Measurements from ENCODE around the gene MAEL.

The MAEL gene

DNA sequence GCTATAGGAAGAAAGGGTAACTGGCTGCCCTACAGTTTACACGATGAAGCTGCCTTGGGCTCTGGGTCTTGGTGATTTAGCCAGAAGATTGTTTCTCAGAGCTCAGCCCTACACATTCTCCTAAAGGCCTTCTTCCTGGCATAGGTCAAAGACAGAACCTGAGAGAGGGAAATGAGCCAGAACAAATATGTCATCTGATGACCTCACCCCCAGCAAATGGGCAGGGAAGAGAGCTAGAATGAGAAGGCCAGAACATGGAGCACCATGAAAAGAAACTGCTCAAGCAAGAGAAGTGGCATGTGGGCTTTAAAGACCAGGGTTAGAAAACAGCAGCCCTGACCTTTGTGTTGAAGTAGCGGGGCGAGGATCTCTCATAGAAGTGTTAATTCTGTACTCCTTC, 8.3 kb upstream of the MAEL start:
- Histone ChIP-seq H3K27me3 (replicated peaks; ENCODE audit: control insufficient read depth, insufficient read depth, low read length) (peaks cover 36% of the 10 kb centered on the region), H3K9ac (ENCODE audit: low read length) (no peak overlapping the region), H3K4me1 (ENCODE audit: control insufficient read depth, insufficient read depth, low read length) (no peaks in the 10 kb centered on the region), H3K36me3 (ENCODE audit: control insufficient read depth, insufficient read depth, low read length, severe bottlenecking) (no peaks in the 10 kb centered on the region), H3K4me3 (ENCODE audit: low read length) (no peak overlapping the region), H3K9me3 (ENCODE audit: control insufficient read depth, low read length) (no peaks in the 10 kb centered on the region)
- no peak for DNase-seq (ENCODE audit: low read depth)

DNA sequence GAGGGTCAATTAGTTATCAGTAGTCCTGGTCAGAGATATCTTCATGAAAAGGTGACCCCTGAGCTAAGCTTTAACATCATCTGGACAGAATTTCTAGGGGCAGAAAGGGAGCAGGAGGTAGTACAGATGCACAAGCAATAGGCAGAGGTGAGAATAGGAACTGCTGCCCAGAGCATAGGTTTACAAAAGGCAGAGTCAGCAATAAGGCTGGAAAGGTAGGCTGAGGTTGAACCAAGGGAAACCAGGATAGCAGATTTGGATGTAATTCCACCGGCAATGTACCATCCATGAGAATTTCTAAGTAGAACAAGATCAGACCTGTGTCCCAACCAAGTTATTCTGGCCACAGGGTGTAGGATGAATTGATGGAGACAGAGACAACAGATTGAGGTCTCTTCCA, 7.5 kb upstream of the MAEL start:
- H3K4me3 ChIP-seq (ENCODE audit: low read length) = no peak overlapping the region
- peaks cover 30% of the 10 kb centered on the region for H3K27me3 ChIP-seq (replicated peaks; ENCODE audit: control insufficient read depth, insufficient read depth, low read length)
- H3K9me3 ChIP-seq (ENCODE audit: control insufficient read depth, low read length) = no peaks in the 10 kb centered on the region
- H3K9ac ChIP-seq (ENCODE audit: low read length) = no peak overlapping the region
- H3K36me3 ChIP-seq (ENCODE audit: control insufficient read depth, insufficient read depth, low read length, severe bottlenecking) = no peaks in the 10 kb centered on the region
- H3K4me1 ChIP-seq (ENCODE audit: control insufficient read depth, insufficient read depth, low read length) = no peaks in the 10 kb centered on the region
- no peak for DNase-seq (ENCODE audit: low read depth)

DNA sequence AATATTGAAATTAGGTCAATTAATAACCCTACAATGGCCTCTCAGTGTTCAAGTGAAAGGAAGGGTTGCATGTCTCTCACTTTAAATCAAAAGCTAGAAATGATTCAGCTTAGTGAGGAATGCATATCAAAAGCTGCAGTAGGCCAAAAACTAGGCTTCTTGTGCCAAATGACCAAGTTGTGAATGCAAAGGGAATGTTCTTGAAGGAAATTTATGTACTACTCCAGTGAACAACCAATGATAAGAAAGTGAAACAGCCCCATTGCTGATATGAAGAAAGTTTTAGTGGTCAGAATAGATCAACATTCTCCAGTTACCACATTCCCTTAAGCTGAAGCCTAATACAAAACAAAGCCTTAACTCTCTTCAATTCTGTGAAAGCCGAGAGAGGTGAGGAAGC, 10.0 kb downstream of the MAEL start:
- Histone ChIP-seq H3K27me3 (replicated peaks; ENCODE audit: control insufficient read depth, insufficient read depth, low read length) (no peaks in the 10 kb centered on the region), H3K4me1 (ENCODE audit: control insufficient read depth, insufficient read depth, low read length) (peaks cover 12% of the 10 kb centered on the region), H3K9ac (ENCODE audit: low read length) (no peak overlapping the region), H3K4me3 (ENCODE audit: low read length) (no peak overlapping the region), H3K36me3 (ENCODE audit: control insufficient read depth, insufficient read depth, low read length, severe bottlenecking) (no peaks in the 10 kb centered on the region), H3K9me3 (ENCODE audit: control insufficient read depth, low read length) (peaks cover 18% of the 10 kb centered on the region)
- DNase-seq (ENCODE audit: low read depth) = no peak

DNA sequence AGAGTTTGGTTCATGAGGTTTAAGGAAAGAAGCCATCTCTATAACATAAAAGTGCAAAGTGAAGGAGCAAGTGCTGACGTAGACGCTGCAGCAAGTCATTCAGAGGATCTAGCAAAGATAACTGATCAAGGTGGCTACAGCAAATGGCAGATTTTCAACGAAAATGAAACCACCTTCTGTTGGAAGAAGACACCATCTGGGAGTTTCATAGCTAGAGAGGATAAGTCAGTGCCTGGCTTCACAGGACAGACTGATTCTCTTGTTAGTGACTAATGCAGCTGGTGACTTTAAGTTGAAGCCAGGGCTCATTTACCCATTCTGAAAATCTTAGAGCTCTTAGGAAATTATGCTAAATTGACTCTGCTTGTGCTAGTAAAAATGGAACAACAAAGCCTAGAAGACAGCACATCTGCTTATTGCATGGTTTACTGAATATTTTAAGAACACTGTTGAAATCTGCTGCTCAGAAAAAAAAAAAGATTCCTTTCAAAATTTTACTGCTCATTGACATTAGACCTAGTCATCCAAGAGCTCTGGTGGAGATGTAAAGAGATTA, 10.5 kb downstream of the MAEL start:
- Histone ChIP-seq H3K4me1 (ENCODE audit: control insufficient read depth, insufficient read depth, low read length) (peaks cover 12% of the 10 kb centered on the region), H3K9me3 (ENCODE audit: control insufficient read depth, low read length) (peaks cover 18% of the 10 kb centered on the region), H3K36me3 (ENCODE audit: control insufficient read depth, insufficient read depth, low read length, severe bottlenecking) (no peaks in the 10 kb centered on the region), H3K27me3 (replicated peaks; ENCODE audit: control insufficient read depth, insufficient read depth, low read length) (no peaks in the 10 kb centered on the region), H3K9ac (ENCODE audit: low read length) (no peak overlapping the region), H3K4me3 (ENCODE audit: low read length) (no peak overlapping the region)
- DNase-seq (ENCODE audit: low read depth) = no peak

DNA sequence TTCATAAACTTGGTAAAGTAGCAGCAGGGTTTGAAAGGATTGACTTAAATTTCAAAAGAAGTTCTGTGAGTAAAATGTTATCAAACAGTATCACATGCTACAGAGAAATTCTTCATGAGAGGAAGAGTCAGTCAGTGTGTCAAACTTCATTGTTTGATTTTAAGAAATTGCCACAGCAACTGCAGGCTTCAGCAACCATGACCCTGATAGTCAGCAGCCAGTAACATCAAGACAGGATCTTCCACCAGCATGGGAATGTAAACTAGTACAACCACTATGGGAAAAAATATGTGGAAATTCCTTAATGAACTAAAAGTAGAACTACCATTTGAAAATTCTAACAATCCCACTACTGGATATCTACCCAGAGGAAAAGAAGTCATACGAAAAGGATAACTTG, 11.5 kb downstream of the MAEL start:
- Histone ChIP-seq H3K36me3 (ENCODE audit: control insufficient read depth, insufficient read depth, low read length, severe bottlenecking) (no peaks in the 10 kb centered on the region), H3K27me3 (replicated peaks; ENCODE audit: control insufficient read depth, insufficient read depth, low read length) (no peaks in the 10 kb centered on the region), H3K4me1 (ENCODE audit: control insufficient read depth, insufficient read depth, low read length) (peaks cover 12% of the 10 kb centered on the region), H3K4me3 (ENCODE audit: low read length) (no peak overlapping the region), H3K9ac (ENCODE audit: low read length) (no peak overlapping the region), H3K9me3 (ENCODE audit: control insufficient read depth, low read length) (peaks cover 18% of the 10 kb centered on the region)
- DNase-seq (ENCODE audit: low read depth) = no peak

GRCh38 chr1:167002354-167002753, 13.3 kb downstream of the MAEL start:
- Histone ChIP-seq H3K36me3 (ENCODE audit: control insufficient read depth, insufficient read depth, low read length, severe bottlenecking) (no peaks in the 10 kb centered on the region), H3K4me1 (ENCODE audit: control insufficient read depth, insufficient read depth, low read length) (peaks cover 12% of the 10 kb centered on the region)

GRCh38 chr1:167003711-167004110, 14.6 kb downstream of the MAEL start:
- Histone ChIP-seq H3K9ac (ENCODE audit: low read length) (no peak overlapping the region), H3K27me3 (replicated peaks; ENCODE audit: control insufficient read depth, insufficient read depth, low read length) (no peaks in the 10 kb centered on the region), H3K4me1 (ENCODE audit: control insufficient read depth, insufficient read depth, low read length) (peaks cover 10% of the 10 kb centered on the region)

More at GRCh38 chr1:167002354-167002753, 13.3 kb downstream of the MAEL start:
- H3K27me3 ChIP-seq (replicated peaks; ENCODE audit: control insufficient read depth, insufficient read depth, low read length) = no peaks in the 10 kb centered on the region
- DNase-seq (ENCODE audit: low read depth) = no peak
- no peak overlapping the region for H3K9ac ChIP-seq (ENCODE audit: low read length)
- H3K4me3 ChIP-seq (ENCODE audit: low read length) = no peak overlapping the region
- peaks cover 18% of the 10 kb centered on the region for H3K9me3 ChIP-seq (ENCODE audit: control insufficient read depth, low read length)

GRCh38 chr1:167011560-167012191, 22.6 kb downstream of the MAEL start:
- Histone ChIP-seq H3K4me3 (ENCODE audit: low read length) (no peak overlapping the region), H3K9me3 (ENCODE audit: control insufficient read depth, low read length) (no peaks in the 10 kb centered on the region), H3K4me1 (ENCODE audit: control insufficient read depth, insufficient read depth, low read length) (peaks cover 5% of the 10 kb centered on the region), H3K9ac (ENCODE audit: low read length) (no peak overlapping the region), H3K36me3 (ENCODE audit: control insufficient read depth, insufficient read depth, low read length, severe bottlenecking) (no peaks in the 10 kb centered on the region), H3K27me3 (replicated peaks; ENCODE audit: control insufficient read depth, insufficient read depth, low read length) (peaks cover 9% of the 10 kb centered on the region)
- no peak for DNase-seq (ENCODE audit: low read depth)

More at GRCh38 chr1:167003711-167004110, 14.6 kb downstream of the MAEL start:
- Histone ChIP-seq H3K9me3 (ENCODE audit: control insufficient read depth, low read length) (peaks cover 18% of the 10 kb centered on the region), H3K4me3 (ENCODE audit: low read length) (no peak overlapping the region), H3K36me3 (ENCODE audit: control insufficient read depth, insufficient read depth, low read length, severe bottlenecking) (no peaks in the 10 kb centered on the region)
- DNase-seq (ENCODE audit: low read depth) = no peak

- no peak for DNase-seq (ENCODE audit: low read depth)
- no peaks in the 10 kb centered on the region for H3K36me3 ChIP-seq (ENCODE audit: control insufficient read depth, insufficient read depth, low read length, severe bottlenecking)
- peaks cover 5% of the 10 kb centered on the region for H3K4me1 ChIP-seq (ENCODE audit: control insufficient read depth, insufficient read depth, low read length)
- no peak overlapping the region for H3K4me3 ChIP-seq (ENCODE audit: low read length)
- H3K9ac ChIP-seq (ENCODE audit: low read length) = no peak overlapping the region
- H3K27me3 ChIP-seq (replicated peaks; ENCODE audit: control insufficient read depth, insufficient read depth, low read length) = peaks cover 9% of the 10 kb centered on the region
- no peaks in the 10 kb centered on the region for H3K9me3 ChIP-seq (ENCODE audit: control insufficient read depth, low read length)
Measured at GRCh38 chr1:167012570-167012969, 23.5 kb downstream of the MAEL start.

GRCh38 chr1:167013108-167013929, 24.2 kb downstream of the MAEL start:
- Histone ChIP-seq H3K9ac (ENCODE audit: low read length) (no peak overlapping the region), H3K9me3 (ENCODE audit: control insufficient read depth, low read length) (no peaks in the 10 kb centered on the region), H3K36me3 (ENCODE audit: control insufficient read depth, insufficient read depth, low read length, severe bottlenecking) (no peaks in the 10 kb centered on the region), H3K4me1 (ENCODE audit: control insufficient read depth, insufficient read depth, low read length) (peaks cover 5% of the 10 kb centered on the region), H3K4me3 (ENCODE audit: low read length) (no peak overlapping the region), H3K27me3 (replicated peaks; ENCODE audit: control insufficient read depth, insufficient read depth, low read length) (peaks cover 9% of the 10 kb centered on the region)
- no peak for DNase-seq (ENCODE audit: low read depth)

DNA sequence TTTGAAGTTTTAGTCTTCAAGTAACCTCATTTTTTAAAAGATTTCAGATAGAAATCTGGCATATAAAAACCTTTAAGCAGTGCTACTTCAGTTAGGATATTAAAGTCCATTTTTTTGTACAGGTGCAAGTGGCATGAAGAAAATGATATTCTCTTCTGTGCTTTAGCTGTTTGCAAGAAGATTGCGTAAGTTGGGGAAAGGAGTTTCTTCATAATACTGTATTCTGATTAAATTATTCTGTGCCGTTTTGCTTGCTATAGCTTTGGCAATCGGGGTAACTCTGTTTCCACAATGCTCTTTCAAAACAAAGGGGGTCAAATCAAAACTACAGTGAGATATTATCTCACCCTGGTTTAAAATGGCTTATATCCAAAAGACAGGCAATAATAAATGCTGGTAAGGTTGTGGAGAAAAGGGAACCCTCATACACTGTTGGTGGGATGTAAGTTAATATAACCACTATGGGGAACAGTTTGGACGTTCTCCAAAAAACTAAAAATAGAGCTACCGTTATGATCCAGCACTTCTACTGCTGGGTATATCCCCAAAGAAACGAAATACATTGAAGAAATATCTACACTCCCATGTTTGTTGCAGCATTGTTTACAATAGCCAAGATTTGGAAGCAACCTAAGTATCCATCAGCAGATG, 27.1 kb downstream of the MAEL start:
- H3K36me3 ChIP-seq (ENCODE audit: control insufficient read depth, insufficient read depth, low read length, severe bottlenecking) = no peaks in the 10 kb centered on the region
- no peak overlapping the region for H3K9ac ChIP-seq (ENCODE audit: low read length)
- no peaks in the 10 kb centered on the region for H3K9me3 ChIP-seq (ENCODE audit: control insufficient read depth, low read length)
- H3K27me3 ChIP-seq (replicated peaks; ENCODE audit: control insufficient read depth, insufficient read depth, low read length) = peaks cover 9% of the 10 kb centered on the region
- H3K4me1 ChIP-seq (ENCODE audit: control insufficient read depth, insufficient read depth, low read length) = peaks cover 2% of the 10 kb centered on the region
- H3K4me3 ChIP-seq (ENCODE audit: low read length) = no peak overlapping the region
- peak; percentile 3 for DNase-seq (ENCODE audit: low read depth)
